ENCODE data around the gene NLRP7. TPM values are rescaled to one million over a fixed set of nuclear protein-coding genes. Genes with fewer than 3 reads are reported as not detected.
"Not testable (repeated sequence)": the region's sequence is repeated elsewhere in the genome, so short reads cannot be mapped to it uniquely, and the experiment has no call there.

The NLRP7 gene
- total RNA-seq, 1 experiment from 2014 or later = not detected

DNA sequence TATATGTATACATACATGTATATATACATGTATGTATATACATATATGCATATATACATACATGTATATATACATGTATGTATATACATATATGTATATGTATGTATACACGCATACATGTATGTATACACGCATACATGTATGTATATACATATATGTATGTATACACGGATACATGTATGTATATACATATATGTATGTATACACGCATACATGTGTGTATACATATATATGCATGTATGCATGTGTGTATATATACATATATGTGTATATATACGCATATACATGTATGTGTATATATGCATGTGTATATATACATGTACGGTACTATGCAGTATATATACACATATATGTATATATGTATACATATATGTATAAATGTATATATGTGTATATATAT, 44.0 kb downstream of the NLRP7 start:
- CTCF ChIA-PET = no interaction called here
- POLR2A ChIA-PET (ENCODE audit: unreplicated experiment) = no interaction called here
- Histone ChIP-seq H3K4me2 (ENCODE audit: low read length) (no peak overlapping the region), H3F3A (ENCODE audit: low read length, unreplicated experiment) (no peaks in the 10 kb centered on the region), H3K27ac (ENCODE audit: low read length) (no peak overlapping the region), H3K9me3 (ENCODE audit: low read length) (no peaks in the 10 kb centered on the region), H3K36me3 (ENCODE audit: low read depth, low read length) (no peaks in the 10 kb centered on the region), H3K27me3 (ENCODE audit: low read length) (peaks cover 51% of the 10 kb centered on the region), H2AFZ (ENCODE audit: low read length) (no peak overlapping the region), H3K9ac (ENCODE audit: low read length) (no peak overlapping the region), H4K20me1 (ENCODE audit: low read length) (no peaks in the 10 kb centered on the region), H3K4me3 (ENCODE audit: low read length) (no peak overlapping the region), H3K79me2 (ENCODE audit: low read length) (no peaks in the 10 kb centered on the region), H3K4me1 (ENCODE audit: insufficient read depth, low read length) (no peaks in the 10 kb centered on the region), H3K9me2 (replicated peaks; ENCODE audit: low read length) (no peaks in the 10 kb centered on the region)
- intact Hi-C loops (cut with micrococcal nuclease) = no loop called here
- no peak for TF ChIP-seq EZH2phosphoT487 (IDR thresholded peaks at IDR 0.05; ENCODE audit: borderline replicate concordance, low read length)
- TF ChIP-seq, protein P1, sequence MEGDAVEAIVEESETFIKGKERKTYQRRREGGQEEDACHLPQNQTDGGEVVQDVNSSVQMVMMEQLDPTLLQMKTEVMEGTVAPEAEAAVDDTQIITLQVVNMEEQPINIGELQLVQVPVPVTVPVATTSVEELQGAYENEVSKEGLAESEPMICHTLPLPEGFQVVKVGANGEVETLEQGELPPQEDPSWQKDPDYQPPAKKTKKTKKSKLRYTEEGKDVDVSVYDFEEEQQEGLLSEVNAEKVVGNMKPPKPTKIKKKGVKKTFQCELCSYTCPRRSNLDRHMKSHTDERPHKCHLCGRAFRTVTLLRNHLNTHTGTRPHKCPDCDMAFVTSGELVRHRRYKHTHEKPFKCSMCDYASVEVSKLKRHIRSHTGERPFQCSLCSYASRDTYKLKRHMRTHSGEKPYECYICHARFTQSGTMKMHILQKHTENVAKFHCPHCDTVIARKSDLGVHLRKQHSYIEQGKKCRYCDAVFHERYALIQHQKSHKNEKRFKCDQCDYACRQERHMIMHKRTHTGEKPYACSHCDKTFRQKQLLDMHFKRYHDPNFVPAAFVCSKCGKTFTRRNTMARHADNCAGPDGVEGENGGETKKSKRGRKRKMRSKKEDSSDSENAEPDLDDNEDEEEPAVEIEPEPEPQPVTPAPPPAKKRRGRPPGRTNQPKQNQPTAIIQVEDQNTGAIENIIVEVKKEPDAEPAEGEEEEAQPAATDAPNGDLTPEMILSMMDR (conservative IDR thresholded peaks at IDR 0.05; ENCODE audit: low read depth, low read length) = no peak
- TF ChIP-seq EZH2 (IDR thresholded peaks at IDR 0.05; ENCODE audit: low read length, unreplicated experiment) = no peak
- no peak for ATAC-seq
- DNase-seq = no peak
- no TSS peak for BruUV-seq (replicated peaks)

DNA sequence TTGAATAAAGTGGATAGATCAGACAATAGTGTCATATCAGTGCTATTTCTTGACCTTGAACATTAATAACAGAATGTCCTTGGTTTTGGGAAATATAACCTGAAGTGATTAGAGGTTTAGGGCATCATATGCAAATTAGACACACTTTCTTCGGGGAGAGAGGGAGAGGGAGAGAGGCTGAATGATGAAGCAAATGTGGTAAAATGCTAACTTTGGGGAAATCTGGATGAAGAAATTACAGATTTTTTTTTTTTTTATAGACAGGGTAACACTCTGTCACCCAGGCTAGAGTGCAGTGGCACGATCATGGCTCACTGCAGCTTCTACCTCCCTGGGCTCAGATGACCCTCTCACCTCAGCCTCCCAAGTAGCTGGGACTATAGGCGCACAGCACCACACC, 45.3 kb downstream of the NLRP7 start:
- H3K4me3 ChIP-seq (ENCODE audit: low read length) = no peak overlapping the region
- ATAC-seq (no peak), DNase-seq (no peak)
- intact Hi-C loops (cut with micrococcal nuclease) = no loop called here
- POLR2A ChIA-PET (ENCODE audit: unreplicated experiment) = no interaction called here
- no peak for TF ChIP-seq EZH2 (IDR thresholded peaks at IDR 0.05; ENCODE audit: low read length, unreplicated experiment)
- TF ChIP-seq, protein P1 (conservative IDR thresholded peaks at IDR 0.05; ENCODE audit: low read depth, low read length) = no peak
- TF ChIP-seq EZH2phosphoT487 (IDR thresholded peaks at IDR 0.05; ENCODE audit: borderline replicate concordance, low read length) = no peak
- H3K79me2 ChIP-seq (ENCODE audit: low read length) = no peaks in the 10 kb centered on the region
- peaks cover 55% of the 10 kb centered on the region for H3K27me3 ChIP-seq (ENCODE audit: low read length)
- no peak overlapping the region for H2AFZ ChIP-seq (ENCODE audit: low read length)
- no peak overlapping the region for H3K27ac ChIP-seq (ENCODE audit: low read length)
- no peaks in the 10 kb centered on the region for H3K9me2 ChIP-seq (replicated peaks; ENCODE audit: low read length)
- CTCF ChIA-PET = no interaction called here
- no TSS peak for BruUV-seq (replicated peaks)
- H4K20me1 ChIP-seq (ENCODE audit: low read length) = no peaks in the 10 kb centered on the region
- H3K9ac ChIP-seq (ENCODE audit: low read length) = no peak overlapping the region
- H3F3A ChIP-seq (ENCODE audit: low read length, unreplicated experiment) = no peaks in the 10 kb centered on the region
- no peaks in the 10 kb centered on the region for H3K4me1 ChIP-seq (ENCODE audit: insufficient read depth, low read length)
- no peaks in the 10 kb centered on the region for H3K9me3 ChIP-seq (ENCODE audit: low read length)
- no peak overlapping the region for H3K4me2 ChIP-seq (ENCODE audit: low read length)
- no peaks in the 10 kb centered on the region for H3K36me3 ChIP-seq (ENCODE audit: low read depth, low read length)

- H3K79me2 ChIP-seq (ENCODE audit: low read length); H3K9ac ChIP-seq (ENCODE audit: low read length); H3K4me2 ChIP-seq (ENCODE audit: low read length); CTCF ChIA-PET; H4K20me1 ChIP-seq (ENCODE audit: low read length); H3K4me3 ChIP-seq (ENCODE audit: low read length); H3K9me3 ChIP-seq (ENCODE audit: low read length); H3K4me1 ChIP-seq (ENCODE audit: insufficient read depth, low read length); H3K27ac ChIP-seq (ENCODE audit: low read length); H2AFZ ChIP-seq (ENCODE audit: low read length); H3K36me3 ChIP-seq (ENCODE audit: low read depth, low read length); intact Hi-C loops (cut with micrococcal nuclease); H3F3A ChIP-seq (ENCODE audit: low read length, unreplicated experiment); H3K9me2 ChIP-seq (replicated peaks; ENCODE audit: low read length); POLR2A ChIA-PET (ENCODE audit: unreplicated experiment); BruUV-seq (replicated peaks); ATAC-seq: not testable (repeated sequence)
- peak; percentile 46 for DNase-seq
- peaks cover 50% of the 10 kb centered on the region for H3K27me3 ChIP-seq (ENCODE audit: low read length)
These were observed 46.2 kb downstream of the NLRP7 start for GRCh38 chr19:54901153-54901552.

GRCh38 chr19:54899646-54900045, 47.7 kb downstream of the NLRP7 start:
- H3K36me3 ChIP-seq (ENCODE audit: low read depth, low read length); intact Hi-C loops (cut with micrococcal nuclease); H2AFZ ChIP-seq (ENCODE audit: low read length); DNase-seq; H3K27ac ChIP-seq (ENCODE audit: low read length); H3K79me2 ChIP-seq (ENCODE audit: low read length); CTCF ChIA-PET; H3K9me3 ChIP-seq (ENCODE audit: low read length); H3K4me1 ChIP-seq (ENCODE audit: insufficient read depth, low read length); H3K9me2 ChIP-seq (replicated peaks; ENCODE audit: low read length); H3K4me2 ChIP-seq (ENCODE audit: low read length); POLR2A ChIA-PET (ENCODE audit: unreplicated experiment); ATAC-seq; H3K4me3 ChIP-seq (ENCODE audit: low read length); H3F3A ChIP-seq (ENCODE audit: low read length, unreplicated experiment); BruUV-seq (replicated peaks); H4K20me1 ChIP-seq (ENCODE audit: low read length); H3K9ac ChIP-seq (ENCODE audit: low read length): not testable (repeated sequence)
- H3K27me3 ChIP-seq (ENCODE audit: low read length) = peaks cover 40% of the 10 kb centered on the region

GRCh38 chr19:54898685-54899084, 48.6 kb downstream of the NLRP7 start:
- H3K9ac ChIP-seq (ENCODE audit: low read length); H3F3A ChIP-seq (ENCODE audit: low read length, unreplicated experiment); H3K79me2 ChIP-seq (ENCODE audit: low read length); ATAC-seq; H3K9me2 ChIP-seq (replicated peaks; ENCODE audit: low read length); BruUV-seq (replicated peaks); POLR2A ChIA-PET (ENCODE audit: unreplicated experiment); CTCF ChIA-PET; H4K20me1 ChIP-seq (ENCODE audit: low read length); H3K4me2 ChIP-seq (ENCODE audit: low read length); H2AFZ ChIP-seq (ENCODE audit: low read length); H3K4me1 ChIP-seq (ENCODE audit: insufficient read depth, low read length); H3K4me3 ChIP-seq (ENCODE audit: low read length); H3K36me3 ChIP-seq (ENCODE audit: low read depth, low read length); H3K9me3 ChIP-seq (ENCODE audit: low read length); intact Hi-C loops (cut with micrococcal nuclease); H3K27ac ChIP-seq (ENCODE audit: low read length); DNase-seq: not testable (repeated sequence)
- H3K27me3 ChIP-seq (ENCODE audit: low read length) = peaks cover 45% of the 10 kb centered on the region

All from PC-3 (cell line).